Keratinocyte (primary cell): ENCODE results near the gene FAM170B. TPM values are rescaled to one million over a fixed set of nuclear protein-coding genes. Genes with fewer than 3 reads are reported as not detected.

Source experiments
- DNase-seq: peaks from one replicate; pipeline ENCODE4 v3.0.0-alpha.2; 2011; ENCODE audit warnings: low read depth, missing footprints, low spot score
- FAIRE-seq: peaks from 2 replicates; lab custom pipeline; 2011; peaks lifted over from hg19 to GRCh38; lab: Jason Lieb, UNC
- H2AFZ ChIP-seq: 2 replicates; pipeline ENCODE4 v1.6.0; 2012; ENCODE audit warnings: low read length, control low read depth, inconsistent platforms; ENCODE audit not compliant: control insufficient read depth
- H3K27ac ChIP-seq: 2 replicates; pipeline ENCODE4 v1.5.1; 2011; ENCODE audit warnings: low read length; ENCODE audit not compliant: control insufficient read depth, insufficient read depth
- H3K27me3 ChIP-seq: 3 replicates; pipeline ENCODE4 v1.6.0; 2011; ENCODE audit warnings: low read length; ENCODE audit not compliant: control insufficient read depth, insufficient read depth; ENCODE audit errors: extremely low read depth
- H3K36me3 ChIP-seq, 2 experiments: 2 replicates in 1 of 2; 3 replicates in 1 of 2; pipeline ENCODE4 v1.5.1; 2011; ENCODE audit warnings: low read length in 2 of 2, mild to moderate bottlenecking in 1 of 2; ENCODE audit not compliant: control insufficient read depth in 2 of 2, insufficient read depth in 2 of 2; ENCODE audit errors: extremely low read depth in 1 of 2
- H3K4me1 ChIP-seq: 3 replicates; pipeline ENCODE4 v1.5.1; 2011; ENCODE audit warnings: low read length; ENCODE audit not compliant: control insufficient read depth, insufficient read depth; ENCODE audit errors: extremely low read depth
- H3K4me2 ChIP-seq: 3 replicates; pipeline ENCODE4 v1.6.0; 2011; ENCODE audit warnings: low read depth, low read length; ENCODE audit not compliant: control insufficient read depth, insufficient read depth; ENCODE audit errors: extremely low read depth
- H3K4me3 ChIP-seq, 3 experiments: fragments of 200-600 bp in 1 of 3; sonication (generic) in 1 of 3; 2 replicates in 2 of 3; 3 replicates in 1 of 3; pipeline ENCODE4 v1.5.1; 2011 to 2016; ENCODE audit warnings: low read length in 3 of 3, mild to moderate bottlenecking in 3 of 3, control low read depth in 2 of 3, inconsistent platforms in 1 of 3, low read depth in 1 of 3, mixed read lengths in 1 of 3, mixed run types in 1 of 3, moderate library complexity in 1 of 3; ENCODE audit not compliant: control insufficient read depth in 2 of 3, insufficient read depth in 2 of 3; ENCODE audit errors: extremely low read depth in 1 of 3
- H3K79me2 ChIP-seq: 2 replicates; pipeline ENCODE4 v1.6.0; 2012; ENCODE audit warnings: low read length; ENCODE audit not compliant: control insufficient read depth, insufficient read depth
- H3K9ac ChIP-seq: 3 replicates; pipeline ENCODE4 v1.6.0; 2011; ENCODE audit warnings: low read length; ENCODE audit not compliant: control insufficient read depth, insufficient read depth; ENCODE audit errors: extremely low read depth
- H3K9me1 ChIP-seq: 3 replicates; pipeline ENCODE4 v1.6.0; 2011; ENCODE audit warnings: low read length; ENCODE audit not compliant: control insufficient read depth, insufficient read depth; ENCODE audit errors: extremely low read depth
- H3K9me3 ChIP-seq: 2 replicates; pipeline ENCODE4 v1.5.1; 2012; ENCODE audit warnings: low read depth, low read length; ENCODE audit not compliant: control insufficient read depth
- H4K20me1 ChIP-seq: 3 replicates; pipeline ENCODE4 v1.6.0; 2011; ENCODE audit warnings: low read length; ENCODE audit not compliant: control insufficient read depth, insufficient read depth; ENCODE audit errors: extremely low read depth
- EZH2 ChIP-seq: IDR thresholded peaks from one replicate; pipeline ENCODE4 v1.6.1; 2012; ENCODE audit warnings: inconsistent platforms, mild to moderate bottlenecking, low read length, moderate library complexity
- dilution Hi-C: fragments of 300-500 bp; cut with MboI; formaldehyde crosslinking; loops from one replicate; pipeline ENCODE4 v1.7.0; 2020; ENCODE audit warnings: low sequenced_read_pairs; ENCODE audit not compliant: extremely low pct_ligation_motif_present
- polyA plus RNA-seq, 5 experiments: library from polyadenylated mRNA; depleted of rRNA in 3 of 5; stranded (reverse) in 3 of 5; stranded (forward) in 1 of 5; unstranded in 1 of 5; fragments of >200 nt; gene quantifications; 1 replicate in 1 of 5; 2 replicates in 3 of 5; 3 replicates in 1 of 5; pipeline versions ENCODE4 v1.2.1 to v1.2.3, GENCODE V29; 2011 to 2012; ENCODE audit warnings: missing spikeins in 2 of 5, low read depth in 1 of 5, low replicate concordance in 1 of 5
- TF ChIP-seq, protein P1 (sequence below), 3 experiments: IDR thresholded peaks in 1 of 3; conservative IDR thresholded peaks in 1 of 3; optimal IDR thresholded peaks in 1 of 3; 2 replicates in 2 of 3; 3 replicates in 1 of 3; pipeline versions ENCODE3 to v1.5.1; 2011; ENCODE audit warnings: low read length in 3 of 3, mild to moderate bottlenecking in 3 of 3, moderate library complexity in 2 of 3, control low read depth in 1 of 3, inconsistent platforms in 1 of 3; ENCODE audit not compliant: insufficient read depth in 2 of 3; ENCODE audit errors: extremely low read depth in 1 of 3

FAM170B gene
- polyA plus RNA-seq, 1 donor (not counting 4 experiments of a cell fraction or from before 2014, with no cell fraction given) = not detected

- Histone ChIP-seq H3K4me2 (no peak overlapping the region), H3K4me1 (peaks cover 6% of the 10 kb centered on the region), H3K79me2 (no peaks in the 10 kb centered on the region), H3K27ac (no peak overlapping the region), H3K9me1 (no peaks in the 10 kb centered on the region), H2AFZ (no peak overlapping the region), H3K4me3 (no peak overlapping the region), H4K20me1 (no peaks in the 10 kb centered on the region), H3K36me3 (no peaks in the 10 kb centered on the region), H3K27me3 (peaks cover 4% of the 10 kb centered on the region), H3K9ac (no peak overlapping the region), H3K9me3 (no peaks in the 10 kb centered on the region)
- dilution Hi-C loops = no loop called here
- FAIRE-seq (no peak), DNase-seq (no peak)
- no peak for TF ChIP-seq EZH2
- TF ChIP-seq, protein P1, sequence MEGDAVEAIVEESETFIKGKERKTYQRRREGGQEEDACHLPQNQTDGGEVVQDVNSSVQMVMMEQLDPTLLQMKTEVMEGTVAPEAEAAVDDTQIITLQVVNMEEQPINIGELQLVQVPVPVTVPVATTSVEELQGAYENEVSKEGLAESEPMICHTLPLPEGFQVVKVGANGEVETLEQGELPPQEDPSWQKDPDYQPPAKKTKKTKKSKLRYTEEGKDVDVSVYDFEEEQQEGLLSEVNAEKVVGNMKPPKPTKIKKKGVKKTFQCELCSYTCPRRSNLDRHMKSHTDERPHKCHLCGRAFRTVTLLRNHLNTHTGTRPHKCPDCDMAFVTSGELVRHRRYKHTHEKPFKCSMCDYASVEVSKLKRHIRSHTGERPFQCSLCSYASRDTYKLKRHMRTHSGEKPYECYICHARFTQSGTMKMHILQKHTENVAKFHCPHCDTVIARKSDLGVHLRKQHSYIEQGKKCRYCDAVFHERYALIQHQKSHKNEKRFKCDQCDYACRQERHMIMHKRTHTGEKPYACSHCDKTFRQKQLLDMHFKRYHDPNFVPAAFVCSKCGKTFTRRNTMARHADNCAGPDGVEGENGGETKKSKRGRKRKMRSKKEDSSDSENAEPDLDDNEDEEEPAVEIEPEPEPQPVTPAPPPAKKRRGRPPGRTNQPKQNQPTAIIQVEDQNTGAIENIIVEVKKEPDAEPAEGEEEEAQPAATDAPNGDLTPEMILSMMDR (optimal IDR thresholded peaks at IDR 0.05 in 1 of 3, IDR thresholded peaks at IDR 0.05 in 1 of 3, conservative IDR thresholded peaks at IDR 0.05 in 1 of 3; ENCODE audit: extremely low read depth in 1 of 3, insufficient read depth in 2 of 3, low read length in 3 of 3) = no peak
Measured at GRCh38 chr10:49180444-49180860, 46.6 kb upstream of the FAM170B start.

GRCh38 chr10:49179699-49180443 is 46.0 kb upstream of the FAM170B start:
- Histone ChIP-seq H3K9me3 (no peaks in the 10 kb centered on the region), H3K4me2 (no peak overlapping the region), H3K36me3 (no peaks in the 10 kb centered on the region), H3K9ac (no peak overlapping the region), H3K4me3 (no peak overlapping the region), H2AFZ (no peak overlapping the region), H3K9me1 (no peaks in the 10 kb centered on the region), H3K27ac (no peak overlapping the region), H3K4me1 (peaks cover 6% of the 10 kb centered on the region), H3K27me3 (peaks cover 4% of the 10 kb centered on the region), H3K79me2 (no peaks in the 10 kb centered on the region), H4K20me1 (no peaks in the 10 kb centered on the region)
- no peak for FAIRE-seq
- dilution Hi-C loops = no loop called here
- no peak for DNase-seq
- TF ChIP-seq, protein P1 (optimal IDR thresholded peaks at IDR 0.05 in 1 of 3, IDR thresholded peaks at IDR 0.05 in 1 of 3, conservative IDR thresholded peaks at IDR 0.05 in 1 of 3; ENCODE audit: extremely low read depth in 1 of 3, insufficient read depth in 2 of 3, low read length in 3 of 3) = no peak
- TF ChIP-seq EZH2 = no peak
